Measurements from ENCODE around the gene SPAG16. TPM values are rescaled to one million over a fixed set of nuclear protein-coding genes. Genes with fewer than 3 reads are reported as not detected.

The SPAG16 gene
- total and polyA plus RNA-seq, 2 donors from 2014 or later: 35.9 to 38.5 TPM

- intact Hi-C loops (cut with DNase I): no loop called here
- TF ChIP-seq CTCF (IDR thresholded peaks at IDR 0.05; ENCODE audit: borderline replicate concordance, extremely low read depth, insufficient read depth): no peak
- no peak for FAIRE-seq
- Histone ChIP-seq H3K4me3 (ENCODE audit: low read length in 3 of 3) (no peak overlapping the region), H3K9ac (ENCODE audit: low read length in 3 of 3) (no peak overlapping the region), H3K27me3 (ENCODE audit: control insufficient read depth, insufficient read depth, low read length) (no peaks in the 10 kb centered on the region), H3K9me3 (ENCODE audit: control insufficient read depth in 2 of 3, insufficient read depth in 1 of 3, low read length in 3 of 3) (no peaks in the 10 kb centered on the region), H3K27ac (ENCODE audit: low read depth in 2 of 2, low read length in 2 of 2) (no peak overlapping the region), H3K36me3 (ENCODE audit: control insufficient read depth in 2 of 3, insufficient read depth in 3 of 3, low read length in 3 of 3) (no peaks in the 10 kb centered on the region), H3K4me1 (ENCODE audit: control insufficient read depth in 2 of 3, insufficient read depth in 2 of 3, low read depth in 1 of 3, low read length in 3 of 3) (no peaks in the 10 kb centered on the region)
- no peak for DNase-seq
Observed at GRCh38 chr2:213237251-213237650, 47.0 kb upstream of the SPAG16 start.

GRCh38 chr2:213237787-213238186, 46.5 kb upstream of the SPAG16 start:
- no peak for DNase-seq

GRCh38 chr2:213238753-213239495, 45.3 kb upstream of the SPAG16 start:
- DNase-seq (no peak), FAIRE-seq (no peak)
- H3K9ac ChIP-seq (ENCODE audit: low read length in 3 of 3): no peak overlapping the region
- H3K27ac ChIP-seq (ENCODE audit: low read depth in 2 of 2, low read length in 2 of 2): no peak overlapping the region
- no peaks in the 10 kb centered on the region for H3K9me3 ChIP-seq (ENCODE audit: control insufficient read depth in 2 of 3, insufficient read depth in 1 of 3, low read length in 3 of 3)
- no peak overlapping the region for H3K4me3 ChIP-seq (ENCODE audit: low read length in 3 of 3)
- no peaks in the 10 kb centered on the region for H3K4me1 ChIP-seq (ENCODE audit: control insufficient read depth in 2 of 3, insufficient read depth in 2 of 3, low read depth in 1 of 3, low read length in 3 of 3)
- TF ChIP-seq CTCF (IDR thresholded peaks at IDR 0.05; ENCODE audit: borderline replicate concordance, extremely low read depth, insufficient read depth): no peak
- intact Hi-C loops (cut with DNase I): no loop called here
- H3K36me3 ChIP-seq (ENCODE audit: control insufficient read depth in 2 of 3, insufficient read depth in 3 of 3, low read length in 3 of 3): no peaks in the 10 kb centered on the region
- H3K27me3 ChIP-seq (ENCODE audit: control insufficient read depth, insufficient read depth, low read length): no peaks in the 10 kb centered on the region

More at GRCh38 chr2:213237787-213238186, 46.5 kb upstream of the SPAG16 start:
- H3K27me3 ChIP-seq (ENCODE audit: control insufficient read depth, insufficient read depth, low read length): no peaks in the 10 kb centered on the region
- H3K4me3 ChIP-seq (ENCODE audit: low read length in 3 of 3): no peak overlapping the region
- TF ChIP-seq CTCF (IDR thresholded peaks at IDR 0.05; ENCODE audit: borderline replicate concordance, extremely low read depth, insufficient read depth): no peak
- no peak overlapping the region for H3K27ac ChIP-seq (ENCODE audit: low read depth in 2 of 2, low read length in 2 of 2)
- no peak overlapping the region for H3K9ac ChIP-seq (ENCODE audit: low read length in 3 of 3)
- H3K4me1 ChIP-seq (ENCODE audit: control insufficient read depth in 2 of 3, insufficient read depth in 2 of 3, low read depth in 1 of 3, low read length in 3 of 3): no peaks in the 10 kb centered on the region
- no peaks in the 10 kb centered on the region for H3K9me3 ChIP-seq (ENCODE audit: control insufficient read depth in 2 of 3, insufficient read depth in 1 of 3, low read length in 3 of 3)
- no peak for FAIRE-seq
- H3K36me3 ChIP-seq (ENCODE audit: control insufficient read depth in 2 of 3, insufficient read depth in 3 of 3, low read length in 3 of 3): no peaks in the 10 kb centered on the region
- intact Hi-C loops (cut with DNase I): no loop called here

Data from kidney (tissue), 14 donors.